Neural crest cell (in vitro differentiated cells): ENCODE results near the gene GATA3. TPM values are rescaled to one million over a fixed set of nuclear protein-coding genes. Genes with fewer than 3 reads are reported as not detected.
"Not testable (repeated sequence)": the region's sequence is repeated elsewhere in the genome, so short reads cannot be mapped to it uniquely, and the experiment has no call there.

Source experiments
- DNase-seq: peaks from one replicate; pipeline ENCODE4 v3.0.0; 2021; ENCODE audit warnings: low read depth, mixed read lengths, low spot score
- H3K27ac Mint-ChIP-seq: one replicate; pipeline ENCODE4 v1.8.0; 2021; ENCODE audit warnings: mild to moderate bottlenecking, mixed read lengths; ENCODE audit not compliant: unreplicated experiment
- H3K27me3 Mint-ChIP-seq: 2 replicates; pipeline ENCODE4 v1.8.0; 2021; ENCODE audit warnings: low read depth, mild to moderate bottlenecking, mixed read lengths
- H3K36me3 Mint-ChIP-seq: 2 replicates; pipeline ENCODE4 v1.8.0; 2021; ENCODE audit warnings: low read depth, mild to moderate bottlenecking, mixed read lengths
- H3K4me1 Mint-ChIP-seq: 2 replicates; pipeline ENCODE4 v1.8.0; 2021; ENCODE audit warnings: mixed read lengths
- H3K4me3 Mint-ChIP-seq: one replicate; pipeline ENCODE4 v1.8.0; 2021; ENCODE audit warnings: mild to moderate bottlenecking, mixed read lengths
- H3K9me3 Mint-ChIP-seq: 2 replicates; pipeline ENCODE4 v1.8.0; 2021; ENCODE audit warnings: mixed read lengths
- total RNA-seq: library from RNA; stranded (reverse); gene quantifications from 2 replicates; pipeline ENCODE4 v1.2.1, GENCODE V29; 2021
- TF ChIP-seq, protein P1 (sequence below): fragments of 200-600 bp; sonication (generic); conservative IDR thresholded peaks from 2 replicates; pipeline ENCODE4 v1.5.0; 2021; ENCODE audit warnings: antibody characterized with exemption, mild to moderate bottlenecking

Gene GATA3
- total RNA-seq, 1 donor from 2014 or later = 0.35 TPM

DNA sequence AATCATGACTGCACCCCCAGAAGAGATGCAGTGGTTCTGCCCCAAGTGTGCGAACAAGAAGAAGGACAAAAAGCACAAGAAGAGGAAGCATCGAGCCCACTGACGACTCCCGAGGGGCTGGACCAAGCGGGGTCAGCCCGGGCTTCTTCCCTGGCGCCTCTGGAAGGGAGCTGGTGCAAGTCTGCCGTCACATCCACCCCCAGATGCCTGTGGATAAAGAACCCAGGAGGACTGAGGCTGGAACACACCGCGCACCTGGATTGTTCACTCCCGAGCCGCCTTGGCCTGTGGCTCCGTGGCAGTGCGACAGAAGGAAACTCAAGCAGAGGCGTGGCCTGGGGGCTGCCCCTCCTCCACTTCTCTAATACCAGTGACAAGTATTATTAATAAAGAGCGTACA is 39.8 kb upstream of the GATA3 start:
- H3K9me3 Mint-ChIP-seq = no peaks in the 10 kb centered on the region
- no peaks in the 10 kb centered on the region for H3K4me1 Mint-ChIP-seq

DNA sequence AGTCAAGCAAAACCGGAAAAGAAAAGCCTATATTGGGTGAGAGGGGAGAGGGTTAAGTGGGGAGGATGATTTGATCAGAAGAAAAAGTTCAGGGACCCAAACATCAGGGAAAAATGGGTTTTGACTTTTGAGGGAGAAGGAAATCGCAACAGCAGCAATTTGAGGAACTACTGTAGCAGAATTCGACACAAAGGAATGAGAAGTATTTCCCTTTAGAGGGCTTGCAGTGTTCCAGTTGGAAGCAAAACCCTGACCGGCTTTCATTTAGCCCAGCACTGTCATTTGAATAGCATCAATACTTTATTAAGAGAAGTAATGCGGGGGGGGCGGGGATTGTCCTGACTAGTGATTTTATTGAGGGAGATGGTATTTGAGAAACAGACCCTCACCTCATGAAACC is 37.2 kb upstream of the GATA3 start:
- Mint-ChIP-seq H3K9me3 (no peaks in the 10 kb centered on the region), H3K4me3 (no peak overlapping the region), H3K36me3 (peaks cover 7% of the 10 kb centered on the region), H3K27ac (no peak overlapping the region), H3K4me1 (no peaks in the 10 kb centered on the region), H3K27me3 (peaks cover 2% of the 10 kb centered on the region)
- no peak for DNase-seq
- TF ChIP-seq, protein P1, sequence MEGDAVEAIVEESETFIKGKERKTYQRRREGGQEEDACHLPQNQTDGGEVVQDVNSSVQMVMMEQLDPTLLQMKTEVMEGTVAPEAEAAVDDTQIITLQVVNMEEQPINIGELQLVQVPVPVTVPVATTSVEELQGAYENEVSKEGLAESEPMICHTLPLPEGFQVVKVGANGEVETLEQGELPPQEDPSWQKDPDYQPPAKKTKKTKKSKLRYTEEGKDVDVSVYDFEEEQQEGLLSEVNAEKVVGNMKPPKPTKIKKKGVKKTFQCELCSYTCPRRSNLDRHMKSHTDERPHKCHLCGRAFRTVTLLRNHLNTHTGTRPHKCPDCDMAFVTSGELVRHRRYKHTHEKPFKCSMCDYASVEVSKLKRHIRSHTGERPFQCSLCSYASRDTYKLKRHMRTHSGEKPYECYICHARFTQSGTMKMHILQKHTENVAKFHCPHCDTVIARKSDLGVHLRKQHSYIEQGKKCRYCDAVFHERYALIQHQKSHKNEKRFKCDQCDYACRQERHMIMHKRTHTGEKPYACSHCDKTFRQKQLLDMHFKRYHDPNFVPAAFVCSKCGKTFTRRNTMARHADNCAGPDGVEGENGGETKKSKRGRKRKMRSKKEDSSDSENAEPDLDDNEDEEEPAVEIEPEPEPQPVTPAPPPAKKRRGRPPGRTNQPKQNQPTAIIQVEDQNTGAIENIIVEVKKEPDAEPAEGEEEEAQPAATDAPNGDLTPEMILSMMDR = no peak

More for the DNA sequence above, 39.8 kb upstream of the GATA3 start:
- Mint-ChIP-seq H3K27ac (no peak overlapping the region), H3K4me3 (no peak overlapping the region), H3K36me3 (peaks cover 10% of the 10 kb centered on the region), H3K27me3 (no peaks in the 10 kb centered on the region)
- DNase-seq = no peak
- TF ChIP-seq, protein P1 = no peak

DNA sequence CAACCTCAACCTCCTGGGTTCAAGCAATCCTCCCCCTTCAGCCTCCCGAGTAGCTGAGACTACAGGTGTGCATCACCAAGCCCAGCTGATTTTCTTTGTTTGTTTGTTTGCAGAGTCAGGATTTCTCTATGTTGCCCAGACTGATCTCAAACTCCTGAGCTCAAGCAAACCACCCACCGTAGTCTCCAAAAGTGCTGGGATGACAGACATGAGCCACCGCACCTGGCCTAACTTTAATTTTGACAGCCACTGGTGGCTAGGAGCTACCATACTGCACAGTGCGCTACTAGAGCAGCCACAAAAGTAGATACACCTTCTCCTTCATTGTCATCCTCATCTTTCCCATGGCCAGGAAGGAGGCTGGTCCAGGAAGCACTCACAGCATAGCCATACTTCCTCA is 31.2 kb upstream of the GATA3 start:
- H3K27ac Mint-ChIP-seq = no peak overlapping the region

DNA sequence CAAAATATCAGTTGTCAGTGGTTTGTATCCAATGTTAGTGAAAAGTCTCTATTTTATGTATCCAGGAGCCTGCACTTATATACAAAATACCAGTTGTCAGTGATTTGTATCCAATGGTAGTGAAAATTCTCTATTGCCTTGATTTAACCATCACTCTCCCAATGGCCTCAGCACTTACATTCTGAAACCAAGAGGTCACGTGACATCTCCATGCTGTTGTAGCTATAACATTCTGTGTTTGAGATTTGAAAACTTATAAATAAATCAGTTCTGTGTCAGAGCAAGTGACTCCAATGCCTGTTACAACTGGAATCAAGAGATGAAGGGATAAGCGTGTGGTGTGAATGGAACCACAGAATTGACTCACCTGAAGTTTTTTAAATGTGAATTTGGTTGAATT is 30.6 kb upstream of the GATA3 start:
- Mint-ChIP-seq H3K9me3 (no peaks in the 10 kb centered on the region), H3K27ac (no peak overlapping the region), H3K27me3 (peaks cover 44% of the 10 kb centered on the region), H3K36me3 (no peaks in the 10 kb centered on the region), H3K4me3 (no peak overlapping the region), H3K4me1 (no peaks in the 10 kb centered on the region)
- no peak for DNase-seq
- TF ChIP-seq, protein P1 = no peak

More for the DNA sequence above, 31.2 kb upstream of the GATA3 start:
- Mint-ChIP-seq H3K36me3 (no peaks in the 10 kb centered on the region), H3K4me3 (no peak overlapping the region), H3K4me1 (no peaks in the 10 kb centered on the region), H3K27me3 (peaks cover 41% of the 10 kb centered on the region), H3K9me3 (no peaks in the 10 kb centered on the region)
- TF ChIP-seq, protein P1 = no peak
- no peak for DNase-seq

DNA sequence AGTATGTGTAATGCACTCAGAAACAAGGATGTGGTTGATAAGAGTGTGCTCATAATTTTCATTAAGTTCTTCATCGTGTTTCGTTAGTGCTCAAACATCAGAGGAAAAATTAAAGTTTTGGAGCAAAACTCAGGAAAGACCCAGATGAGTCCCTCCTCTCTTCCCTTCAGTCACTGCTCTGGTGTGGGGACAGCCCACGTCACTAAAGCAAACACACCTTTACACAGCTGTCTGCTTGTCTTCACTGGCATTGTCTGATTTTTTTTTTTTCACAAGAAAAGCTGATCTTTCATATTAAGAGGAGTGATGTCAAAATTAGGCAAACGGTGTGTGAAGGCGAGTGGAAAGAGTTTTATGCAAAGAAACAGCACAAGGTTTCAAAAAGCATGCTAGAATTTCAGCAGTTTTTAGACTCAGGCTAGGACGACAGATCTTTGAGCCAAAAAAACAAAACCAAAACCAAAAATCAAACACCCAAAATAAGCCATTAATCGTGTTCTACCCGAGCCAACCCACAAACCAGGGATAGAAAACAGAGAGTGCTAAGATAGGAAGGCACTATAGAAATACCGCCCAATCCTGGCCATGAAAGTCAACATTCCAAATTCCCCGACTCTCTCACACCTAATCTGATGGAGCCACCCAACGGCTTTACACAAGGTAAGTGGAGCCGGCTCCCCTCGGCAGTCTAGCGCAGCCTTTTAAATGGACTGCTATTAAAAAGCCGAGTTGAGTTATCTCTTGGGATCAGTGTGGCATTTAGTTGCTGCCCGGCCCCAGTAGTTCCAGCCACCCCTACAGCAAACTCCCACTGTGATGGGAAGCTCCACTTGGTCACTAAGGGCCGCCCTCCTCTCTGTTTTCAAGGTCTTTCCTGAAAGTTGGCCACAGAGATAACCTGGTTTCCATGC is 27.9 kb upstream of the GATA3 start:
- H3K4me1 Mint-ChIP-seq = no peaks in the 10 kb centered on the region
- DNase-seq = no peak
- no peak overlapping the region for H3K4me3 Mint-ChIP-seq
- H3K27ac Mint-ChIP-seq = no peak overlapping the region
- no peaks in the 10 kb centered on the region for H3K36me3 Mint-ChIP-seq
- H3K9me3 Mint-ChIP-seq = no peaks in the 10 kb centered on the region
- peaks cover 66% of the 10 kb centered on the region for H3K27me3 Mint-ChIP-seq
- TF ChIP-seq, protein P1 = no peak

DNA sequence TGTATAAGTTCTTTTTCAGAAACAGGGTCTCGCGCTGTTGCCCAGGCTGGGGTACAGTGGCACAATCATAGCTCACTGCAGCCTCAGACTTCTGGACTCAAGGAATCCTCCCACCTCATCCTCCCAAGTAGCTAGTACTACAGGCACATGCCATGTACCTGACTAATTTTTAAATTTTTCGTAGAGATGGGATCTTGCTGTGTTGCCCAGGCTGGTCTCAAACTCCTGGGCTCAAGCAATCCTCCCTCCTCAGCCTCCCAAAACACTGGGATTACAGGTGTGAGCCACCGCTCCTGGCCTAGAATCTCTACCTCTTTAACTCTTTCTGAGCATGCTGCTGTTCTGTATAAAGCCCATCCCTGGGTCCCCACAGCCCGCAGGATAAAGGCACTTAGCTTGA is 23.3 kb upstream of the GATA3 start:
- H3K4me1 Mint-ChIP-seq, H3K4me3 Mint-ChIP-seq, DNase-seq, H3K36me3 Mint-ChIP-seq, H3K9me3 Mint-ChIP-seq, H3K27ac Mint-ChIP-seq: not testable (repeated sequence)
- peaks cover 83% of the 10 kb centered on the region for H3K27me3 Mint-ChIP-seq
